Liver (tissue), 9 donors: Measurements from ENCODE around the gene DAPK2. TPM values are rescaled to one million over a fixed set of nuclear protein-coding genes. Genes with fewer than 3 reads are reported as not detected.

Source experiments
- DNase-seq: peaks from one replicate; pipeline ENCODE4 v3.0.0-alpha.2; 2017; ENCODE audit warnings: low spot score
- H3K27ac ChIP-seq, 2 donors: one replicate each; pipeline ENCODE4 v1.7.0; 2013; ENCODE audit warnings: inconsistent platforms in 2 of 2, low read length in 2 of 2, control low read depth in 1 of 2, low read depth in 1 of 2, mild to moderate bottlenecking in 1 of 2
- H3K27me3 ChIP-seq, 4 donors: one replicate each; pipeline versions ENCODE4 v1.6.1 to v1.7.0; 2013; ENCODE audit warnings: low read length in 3 of 4, inconsistent platforms in 1 of 4, mild to moderate bottlenecking in 1 of 4, moderate library complexity in 1 of 4; ENCODE audit not compliant: control insufficient read depth in 4 of 4, insufficient read depth in 4 of 4
- H3K36me3 ChIP-seq, 4 donors: one replicate each; pipeline versions ENCODE4 v1.6.1 to v1.7.0; 2013; ENCODE audit warnings: low read length in 3 of 4, mild to moderate bottlenecking in 3 of 4, low read depth in 1 of 4, moderate library complexity in 1 of 4; ENCODE audit not compliant: control insufficient read depth in 4 of 4, insufficient read depth in 3 of 4
- H3K4me1 ChIP-seq, 4 donors: one replicate each; pipeline versions ENCODE4 v1.6.1 to v1.7.0; 2013; ENCODE audit warnings: low read length in 3 of 4, mild to moderate bottlenecking in 3 of 4, moderate library complexity in 1 of 4; ENCODE audit not compliant: control insufficient read depth in 4 of 4, insufficient read depth in 4 of 4
- H3K4me3 ChIP-seq, 3 donors: one replicate each; pipeline versions ENCODE4 v1.6.1 to v1.7.0; 2013; ENCODE audit warnings: low read length in 3 of 3, control low read depth in 1 of 3, low read depth in 1 of 3, mild to moderate bottlenecking in 1 of 3
- H3K9ac ChIP-seq, 2 donors: one replicate each; pipeline ENCODE4 v1.7.0; 2013; ENCODE audit warnings: low read length in 2 of 2, mild to moderate bottlenecking in 2 of 2, moderate library complexity in 2 of 2, control low read depth in 1 of 2, low read depth in 1 of 2
- H3K9me3 ChIP-seq, 4 donors: one replicate each; pipeline versions ENCODE4 v1.6.1 to v1.7.0; 2013; ENCODE audit warnings: low read length in 3 of 4; ENCODE audit not compliant: control insufficient read depth in 4 of 4
- EGR1 ChIP-seq, 2 donors: IDR thresholded peaks; 2 replicates each; pipeline ENCODE4 v1.6.1; 2016 to 2018; ENCODE audit warnings: antibody characterized with exemption in 2 of 2, low read depth in 2 of 2
- FOXA1 ChIP-seq: IDR thresholded peaks from 2 replicates; pipeline ENCODE4 v1.6.1; 2016; ENCODE audit warnings: antibody characterized with exemption
- FOXA2 ChIP-seq: IDR thresholded peaks from 2 replicates; pipeline ENCODE4 v1.6.1; 2016; ENCODE audit warnings: antibody characterized with exemption
- GABPA ChIP-seq, 2 donors: IDR thresholded peaks in 1 of 2; conservative IDR thresholded peaks in 1 of 2; 2 replicates each; pipeline ENCODE4 v1.6.1; 2016; ENCODE audit warnings: antibody characterized with exemption in 2 of 2, mild to moderate bottlenecking in 1 of 2, moderate library complexity in 1 of 2
- HNF4G ChIP-seq: IDR thresholded peaks from 2 replicates; pipeline ENCODE4 v1.6.1; 2016; ENCODE audit warnings: antibody characterized with exemption
- JUND ChIP-seq, 2 donors: IDR thresholded peaks; 2 replicates each; pipeline ENCODE4 v1.6.1; 2016; ENCODE audit warnings: antibody characterized with exemption in 2 of 2
- NR2F2 ChIP-seq: IDR thresholded peaks from 2 replicates; pipeline ENCODE4 v1.6.1; 2016; ENCODE audit warnings: antibody characterized with exemption
- RAD21 ChIP-seq, 2 donors: IDR thresholded peaks; 2 replicates each; pipeline ENCODE4 v1.6.1; 2016; ENCODE audit warnings: antibody characterized with exemption in 2 of 2, mild to moderate bottlenecking in 2 of 2
- RXRA ChIP-seq, 2 donors: IDR thresholded peaks; 2 replicates each; pipeline ENCODE4 v1.6.1; 2017 to 2018; ENCODE audit warnings: antibody characterized with exemption in 2 of 2, mild to moderate bottlenecking in 1 of 2
- SP1 ChIP-seq: IDR thresholded peaks from 2 replicates; pipeline ENCODE4 v1.6.1; 2018; ENCODE audit warnings: antibody characterized with exemption, mild to moderate bottlenecking
- TAF1 ChIP-seq: conservative IDR thresholded peaks from 2 replicates; pipeline ENCODE4 v1.6.1; 2016; ENCODE audit warnings: antibody characterized with exemption, mild to moderate bottlenecking
- YY1 ChIP-seq: IDR thresholded peaks from 2 replicates; pipeline ENCODE4 v1.6.1; 2016; ENCODE audit warnings: antibody characterized with exemption, mild to moderate bottlenecking
- WGBS: extraction: QIAGEN DNeasy Blood & Tissue Kit; methylation state at CpG from one replicate; pipeline ENCODE4 v1.1.7; 2013; 5-methylcytosine and 5-hydroxymethylcytosine counted together
- polyA plus RNA-seq, 2 donors: library from polyadenylated mRNA; stranded (reverse) in 1 of 2; unstranded in 1 of 2; fragments of 200-250 nt in 1 of 2; fragments of >200 nt in 1 of 2; fragmentation: Nextera tagmentation in 1 of 2; extraction: Ambion mirVana in 1 of 2; gene quantifications; one replicate each; pipeline versions ENCODE4 v1.2.1 to v1.2.3, GENCODE V29; 2013 to 2015
- total RNA-seq, 2 donors: library from RNA; depleted of rRNA; stranded (reverse); fragments of >200 nt; gene quantifications; one replicate each; pipeline ENCODE4 v1.2.3, GENCODE V29; 2014
- TF ChIP-seq, protein P1 (sequence below): IDR thresholded peaks from 2 replicates; pipeline ENCODE4 v1.6.1; 2016; ENCODE audit warnings: antibody characterized with exemption
- TF ChIP-seq, protein P2 (sequence below): IDR thresholded peaks from 2 replicates; pipeline ENCODE4 v1.6.1; 2016; ENCODE audit warnings: antibody characterized with exemption, mild to moderate bottlenecking
- TF ChIP-seq, protein P3 (sequence below): IDR thresholded peaks from 2 replicates; pipeline ENCODE4 v1.6.1; 2016; ENCODE audit warnings: antibody characterized with exemption
- TF ChIP-seq, protein P4 (sequence below): IDR thresholded peaks from 2 replicates; pipeline ENCODE4 v1.6.1; 2016; ENCODE audit warnings: antibody characterized with exemption
- TF ChIP-seq, protein P5 (sequence below): fragments of 150-350 bp; IDR thresholded peaks from 2 replicates; pipeline ENCODE4 v1.5.1; 2017; ENCODE audit warnings: improper control_type of control experiment, low read depth, low read length; ENCODE audit not compliant: missing input control
- donor health status: healthy.
- donor health status: healthy.
- donor health status: healthy.
- donor health status: healthy.
- donor health status: healthy.

DAPK2 gene
- total and polyA plus RNA-seq, 4 donors = 1.0 to 3.6 (median 1.1) TPM

DNA sequence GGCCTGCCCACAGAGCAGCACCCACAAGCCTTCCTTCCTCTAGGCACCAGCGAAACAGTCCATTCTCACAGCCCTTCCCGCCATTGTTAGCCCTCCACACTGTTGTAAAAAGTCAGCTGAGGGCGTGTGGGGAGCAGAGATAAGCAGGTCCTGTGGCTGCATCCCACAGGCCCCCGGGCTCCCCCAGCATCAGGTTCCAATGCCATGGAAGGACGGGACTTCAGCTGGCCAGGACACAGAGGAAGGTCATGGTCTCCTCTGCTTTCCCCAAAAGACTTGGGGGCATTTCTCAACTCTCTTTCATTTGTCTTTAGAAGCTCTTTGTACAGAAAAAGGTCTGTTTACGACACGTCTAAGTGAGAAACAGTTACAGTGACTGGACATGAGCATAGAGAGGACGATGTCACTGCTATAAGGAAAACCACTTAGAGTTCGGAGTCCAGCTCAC, 127.4 kb downstream of the DAPK2 start:
- TF ChIP-seq RXRA (IDR thresholded peaks at IDR 0.05) (no peak), JUND (IDR thresholded peaks at IDR 0.05) (no peak), SP1 (no peak), YY1 (no peak), GABPA (IDR thresholded peaks at IDR 0.05 in 1 of 2, conservative IDR thresholded peaks at IDR 0.05 in 1 of 2) (no peak), NR2F2 (no peak), RAD21 (IDR thresholded peaks at IDR 0.05) (no peak), FOXA2 (no peak), HNF4G (no peak), TAF1 (no peak), FOXA1 (no peak), EGR1 (IDR thresholded peaks at IDR 0.05; ENCODE audit: low read depth in 2 of 2) (no peak)
- TF ChIP-seq, protein P1, sequence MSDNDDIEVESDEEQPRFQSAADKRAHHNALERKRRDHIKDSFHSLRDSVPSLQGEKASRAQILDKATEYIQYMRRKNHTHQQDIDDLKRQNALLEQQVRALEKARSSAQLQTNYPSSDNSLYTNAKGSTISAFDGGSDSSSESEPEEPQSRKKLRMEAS = no peak
- TF ChIP-seq, protein P2, sequence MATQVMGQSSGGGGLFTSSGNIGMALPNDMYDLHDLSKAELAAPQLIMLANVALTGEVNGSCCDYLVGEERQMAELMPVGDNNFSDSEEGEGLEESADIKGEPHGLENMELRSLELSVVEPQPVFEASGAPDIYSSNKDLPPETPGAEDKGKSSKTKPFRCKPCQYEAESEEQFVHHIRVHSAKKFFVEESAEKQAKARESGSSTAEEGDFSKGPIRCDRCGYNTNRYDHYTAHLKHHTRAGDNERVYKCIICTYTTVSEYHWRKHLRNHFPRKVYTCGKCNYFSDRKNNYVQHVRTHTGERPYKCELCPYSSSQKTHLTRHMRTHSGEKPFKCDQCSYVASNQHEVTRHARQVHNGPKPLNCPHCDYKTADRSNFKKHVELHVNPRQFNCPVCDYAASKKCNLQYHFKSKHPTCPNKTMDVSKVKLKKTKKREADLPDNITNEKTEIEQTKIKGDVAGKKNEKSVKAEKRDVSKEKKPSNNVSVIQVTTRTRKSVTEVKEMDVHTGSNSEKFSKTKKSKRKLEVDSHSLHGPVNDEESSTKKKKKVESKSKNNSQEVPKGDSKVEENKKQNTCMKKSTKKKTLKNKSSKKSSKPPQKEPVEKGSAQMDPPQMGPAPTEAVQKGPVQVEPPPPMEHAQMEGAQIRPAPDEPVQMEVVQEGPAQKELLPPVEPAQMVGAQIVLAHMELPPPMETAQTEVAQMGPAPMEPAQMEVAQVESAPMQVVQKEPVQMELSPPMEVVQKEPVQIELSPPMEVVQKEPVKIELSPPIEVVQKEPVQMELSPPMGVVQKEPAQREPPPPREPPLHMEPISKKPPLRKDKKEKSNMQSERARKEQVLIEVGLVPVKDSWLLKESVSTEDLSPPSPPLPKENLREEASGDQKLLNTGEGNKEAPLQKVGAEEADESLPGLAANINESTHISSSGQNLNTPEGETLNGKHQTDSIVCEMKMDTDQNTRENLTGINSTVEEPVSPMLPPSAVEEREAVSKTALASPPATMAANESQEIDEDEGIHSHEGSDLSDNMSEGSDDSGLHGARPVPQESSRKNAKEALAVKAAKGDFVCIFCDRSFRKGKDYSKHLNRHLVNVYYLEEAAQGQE = no peak
- TF ChIP-seq, protein P3, sequence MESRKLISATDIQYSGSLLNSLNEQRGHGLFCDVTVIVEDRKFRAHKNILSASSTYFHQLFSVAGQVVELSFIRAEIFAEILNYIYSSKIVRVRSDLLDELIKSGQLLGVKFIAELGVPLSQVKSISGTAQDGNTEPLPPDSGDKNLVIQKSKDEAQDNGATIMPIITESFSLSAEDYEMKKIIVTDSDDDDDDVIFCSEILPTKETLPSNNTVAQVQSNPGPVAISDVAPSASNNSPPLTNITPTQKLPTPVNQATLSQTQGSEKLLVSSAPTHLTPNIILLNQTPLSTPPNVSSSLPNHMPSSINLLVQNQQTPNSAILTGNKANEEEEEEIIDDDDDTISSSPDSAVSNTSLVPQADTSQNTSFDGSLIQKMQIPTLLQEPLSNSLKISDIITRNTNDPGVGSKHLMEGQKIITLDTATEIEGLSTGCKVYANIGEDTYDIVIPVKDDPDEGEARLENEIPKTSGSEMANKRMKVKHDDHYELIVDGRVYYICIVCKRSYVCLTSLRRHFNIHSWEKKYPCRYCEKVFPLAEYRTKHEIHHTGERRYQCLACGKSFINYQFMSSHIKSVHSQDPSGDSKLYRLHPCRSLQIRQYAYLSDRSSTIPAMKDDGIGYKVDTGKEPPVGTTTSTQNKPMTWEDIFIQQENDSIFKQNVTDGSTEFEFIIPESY = no peak
- TF ChIP-seq, protein P4, sequence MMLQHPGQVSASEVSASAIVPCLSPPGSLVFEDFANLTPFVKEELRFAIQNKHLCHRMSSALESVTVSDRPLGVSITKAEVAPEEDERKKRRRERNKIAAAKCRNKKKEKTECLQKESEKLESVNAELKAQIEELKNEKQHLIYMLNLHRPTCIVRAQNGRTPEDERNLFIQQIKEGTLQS = no peak
- TF ChIP-seq, protein P5, sequence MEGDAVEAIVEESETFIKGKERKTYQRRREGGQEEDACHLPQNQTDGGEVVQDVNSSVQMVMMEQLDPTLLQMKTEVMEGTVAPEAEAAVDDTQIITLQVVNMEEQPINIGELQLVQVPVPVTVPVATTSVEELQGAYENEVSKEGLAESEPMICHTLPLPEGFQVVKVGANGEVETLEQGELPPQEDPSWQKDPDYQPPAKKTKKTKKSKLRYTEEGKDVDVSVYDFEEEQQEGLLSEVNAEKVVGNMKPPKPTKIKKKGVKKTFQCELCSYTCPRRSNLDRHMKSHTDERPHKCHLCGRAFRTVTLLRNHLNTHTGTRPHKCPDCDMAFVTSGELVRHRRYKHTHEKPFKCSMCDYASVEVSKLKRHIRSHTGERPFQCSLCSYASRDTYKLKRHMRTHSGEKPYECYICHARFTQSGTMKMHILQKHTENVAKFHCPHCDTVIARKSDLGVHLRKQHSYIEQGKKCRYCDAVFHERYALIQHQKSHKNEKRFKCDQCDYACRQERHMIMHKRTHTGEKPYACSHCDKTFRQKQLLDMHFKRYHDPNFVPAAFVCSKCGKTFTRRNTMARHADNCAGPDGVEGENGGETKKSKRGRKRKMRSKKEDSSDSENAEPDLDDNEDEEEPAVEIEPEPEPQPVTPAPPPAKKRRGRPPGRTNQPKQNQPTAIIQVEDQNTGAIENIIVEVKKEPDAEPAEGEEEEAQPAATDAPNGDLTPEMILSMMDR = no peak
- no peaks in the 10 kb centered on the region for H3K27me3 ChIP-seq
- no peaks in the 10 kb centered on the region for H3K36me3 ChIP-seq
- no peak overlapping the region for H3K4me3 ChIP-seq
- no peak overlapping the region for H3K27ac ChIP-seq
- 88% methylated on average over 9 of the region's 9 CpGs for WGBS
- H3K9me3 ChIP-seq = no peaks in the 10 kb centered on the region
- DNase-seq = no peak
- no peak overlapping the region for H3K9ac ChIP-seq
- no peaks in the 10 kb centered on the region for H3K4me1 ChIP-seq

DNA sequence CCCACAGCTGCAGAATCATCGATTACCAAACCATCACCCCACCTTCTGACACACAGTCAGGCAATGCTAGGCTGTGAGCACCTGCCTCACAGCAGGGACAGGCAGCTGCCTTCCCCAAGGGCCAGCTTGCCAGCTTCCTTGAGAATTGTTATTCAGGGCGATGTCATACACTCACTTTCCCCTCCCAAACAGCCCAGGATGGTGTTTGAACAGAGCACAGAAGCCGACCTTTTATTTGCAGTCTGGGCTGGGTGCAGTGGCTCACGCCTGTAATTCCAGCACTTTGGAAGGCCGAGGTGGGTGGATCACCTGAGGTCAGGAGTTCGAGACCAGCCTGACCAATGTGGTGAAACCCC, 128.0 kb downstream of the DAPK2 start:
- H3K9me3 ChIP-seq = no peaks in the 10 kb centered on the region
- no peaks in the 10 kb centered on the region for H3K4me1 ChIP-seq
- no peaks in the 10 kb centered on the region for H3K36me3 ChIP-seq
- no peak for DNase-seq
- H3K27me3 ChIP-seq = no peaks in the 10 kb centered on the region
- no peak overlapping the region for H3K9ac ChIP-seq
- H3K27ac ChIP-seq = no peak overlapping the region
- 66% methylated on average over 6 of the region's 6 CpGs for WGBS
- TF ChIP-seq JUND (IDR thresholded peaks at IDR 0.05) = no peak
- TF ChIP-seq, protein P2 = no peak
- no peak overlapping the region for H3K4me3 ChIP-seq
